HG03378 (cell line): ENCODE results near the gene PDE7B.

Experiments used
- ATAC-seq: cut with Tn5 transposase; IDR thresholded peaks from one replicate; pipeline ENCODE4 v1.9.1; 2021; ENCODE audit warnings: mild to moderate bottlenecking, moderate library complexity; ENCODE audit not compliant: unreplicated experiment

Gene PDE7B

DNA sequence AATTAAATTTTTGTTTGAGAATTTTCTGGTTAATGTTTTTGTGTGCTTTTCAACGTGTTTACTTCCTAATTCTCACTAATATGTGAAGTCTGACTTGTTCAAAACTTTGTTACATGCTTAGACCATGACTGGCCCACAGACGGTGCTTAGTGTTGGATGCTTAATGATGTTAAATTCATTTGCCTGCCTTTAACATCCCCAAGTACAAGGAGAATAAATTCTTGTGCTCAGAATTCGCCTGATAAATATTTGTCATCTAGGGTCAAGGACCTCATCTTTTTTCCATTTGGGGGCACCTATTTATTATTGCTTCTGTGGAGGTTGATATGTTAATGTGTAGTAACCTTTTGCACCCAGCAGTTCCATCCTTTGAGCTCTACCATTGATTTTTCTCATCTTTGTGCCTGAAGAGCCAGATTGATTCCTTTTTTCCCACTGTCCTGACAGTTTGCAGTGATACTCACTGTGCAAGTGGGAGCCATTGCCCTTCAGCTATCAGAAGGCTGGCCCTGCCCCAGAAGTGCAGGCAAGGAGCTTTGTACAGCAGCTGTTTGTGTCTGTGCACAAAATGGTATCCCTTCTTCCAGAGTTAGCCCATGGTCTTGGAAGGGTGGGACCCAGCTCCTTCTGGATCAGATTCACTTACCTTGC, 170.8 kb downstream of the PDE7B start:
- no peak for ATAC-seq

DNA sequence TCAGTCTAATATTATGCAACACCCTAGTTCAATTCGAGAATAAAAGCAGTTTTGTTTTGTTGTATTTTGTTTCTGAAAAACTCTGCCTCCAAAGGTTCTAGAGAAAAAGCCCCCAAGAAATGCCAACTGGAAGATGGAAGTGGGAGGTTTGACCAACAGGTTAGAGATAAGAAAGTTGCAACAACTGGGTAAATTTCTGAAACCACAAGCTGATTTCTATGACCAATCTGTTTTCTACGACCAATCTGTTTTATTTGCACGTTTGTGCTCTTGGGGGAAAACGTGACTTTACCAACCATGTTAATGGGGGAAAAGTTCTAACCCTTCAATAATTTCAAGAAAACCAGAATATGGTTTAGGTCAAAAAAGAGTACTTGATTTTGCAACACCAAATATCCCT, 173.2 kb downstream of the PDE7B start:
- ATAC-seq, result no peak

DNA sequence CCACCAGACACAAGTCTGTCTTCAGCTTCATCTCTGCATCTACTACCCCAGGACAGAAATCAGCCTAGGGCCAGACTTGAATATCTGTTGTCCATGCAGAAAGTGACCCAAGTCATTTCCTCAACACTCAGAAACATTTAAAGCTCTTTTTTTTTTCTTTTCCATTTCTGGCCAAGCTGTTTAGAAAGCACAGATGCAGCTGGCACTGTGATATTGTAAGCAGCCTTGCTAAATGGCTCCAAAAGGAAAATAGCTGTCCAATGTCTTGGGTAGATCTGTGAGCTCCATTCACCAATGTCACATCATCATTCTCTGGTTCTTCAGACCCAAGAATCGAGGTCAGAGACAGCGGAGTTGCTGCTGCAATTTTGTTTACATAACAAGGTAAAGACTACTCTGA, 174.2 kb downstream of the PDE7B start:
- ATAC-seq, result no peak

DNA sequence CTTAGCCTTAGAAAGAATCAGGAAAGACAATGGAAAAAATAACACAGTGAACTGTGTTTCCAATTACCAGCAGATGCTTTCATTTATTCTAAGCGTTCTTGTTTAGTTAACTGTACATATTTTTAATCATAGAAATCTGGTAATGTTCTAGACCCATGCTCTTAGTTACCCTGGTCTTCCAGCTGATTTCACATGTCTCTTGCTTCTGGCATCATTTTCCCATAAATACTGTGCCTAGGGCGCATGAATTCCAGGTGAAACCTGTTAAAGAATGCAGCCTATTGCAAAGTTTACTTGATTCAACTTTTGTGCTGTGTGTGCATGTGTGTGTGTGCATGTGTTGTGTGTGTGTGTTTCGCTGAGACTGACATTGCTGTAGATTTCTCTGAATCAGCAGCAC, 178.6 kb downstream of the PDE7B start:
- no peak for ATAC-seq

DNA sequence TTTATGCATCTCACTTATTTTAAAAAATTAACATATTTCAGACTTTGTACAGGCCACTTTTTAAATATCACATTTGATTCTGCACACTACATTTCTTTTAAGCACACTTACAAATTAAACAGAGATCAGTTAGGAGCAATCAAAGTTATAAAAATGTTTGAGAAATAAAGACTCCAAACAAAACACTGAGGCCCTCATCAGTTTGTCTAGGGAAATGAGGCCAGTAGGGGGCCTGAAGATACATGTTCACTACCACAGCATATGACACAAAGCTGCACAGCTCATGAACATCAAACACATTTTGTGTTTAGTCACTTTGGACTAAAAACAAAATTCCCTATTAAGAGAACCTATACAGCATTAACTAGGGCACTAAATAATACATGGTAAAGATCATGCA, 180.5 kb downstream of the PDE7B start:
- no peak for ATAC-seq

DNA sequence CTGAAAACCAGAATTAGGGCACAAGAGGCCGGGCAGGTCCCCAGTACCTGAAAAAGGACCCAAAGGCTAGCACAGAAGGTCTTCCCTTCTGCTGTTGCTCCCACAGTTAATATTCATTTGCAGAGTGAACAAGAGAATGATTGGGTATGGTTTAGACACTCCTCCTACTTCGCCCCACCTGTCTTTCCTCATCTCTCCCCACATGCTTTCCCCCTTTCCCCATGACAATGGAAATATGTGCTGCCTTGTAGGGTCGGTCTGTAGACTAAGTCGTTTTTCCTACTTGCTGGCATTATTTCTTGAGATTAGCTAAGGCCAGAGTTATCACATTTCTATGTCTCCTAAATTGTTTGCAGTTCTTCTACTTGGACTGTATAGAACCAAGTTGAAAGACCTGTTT, 181.9 kb downstream of the PDE7B start:
- ATAC-seq, result no peak

DNA sequence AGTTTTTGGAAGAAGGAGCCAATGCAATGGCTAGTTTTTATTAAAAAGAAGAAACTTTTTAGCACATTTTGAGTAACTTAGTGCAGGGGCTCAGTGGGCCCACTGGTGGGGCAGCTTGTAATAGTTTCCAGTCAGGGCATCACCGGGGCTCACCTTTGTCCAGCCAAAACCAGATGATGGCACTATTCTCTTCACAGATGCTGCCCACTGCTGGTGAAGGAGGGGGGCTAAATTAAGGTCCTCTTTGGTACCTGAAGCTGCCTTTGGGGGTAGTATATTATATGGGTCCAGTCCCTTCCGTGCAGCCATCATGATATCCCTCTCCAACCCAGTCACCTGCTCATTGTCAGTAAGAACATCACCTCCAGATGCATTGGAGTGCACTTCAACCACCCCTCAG, 182.9 kb downstream of the PDE7B start:
- ATAC-seq, result no peak

DNA sequence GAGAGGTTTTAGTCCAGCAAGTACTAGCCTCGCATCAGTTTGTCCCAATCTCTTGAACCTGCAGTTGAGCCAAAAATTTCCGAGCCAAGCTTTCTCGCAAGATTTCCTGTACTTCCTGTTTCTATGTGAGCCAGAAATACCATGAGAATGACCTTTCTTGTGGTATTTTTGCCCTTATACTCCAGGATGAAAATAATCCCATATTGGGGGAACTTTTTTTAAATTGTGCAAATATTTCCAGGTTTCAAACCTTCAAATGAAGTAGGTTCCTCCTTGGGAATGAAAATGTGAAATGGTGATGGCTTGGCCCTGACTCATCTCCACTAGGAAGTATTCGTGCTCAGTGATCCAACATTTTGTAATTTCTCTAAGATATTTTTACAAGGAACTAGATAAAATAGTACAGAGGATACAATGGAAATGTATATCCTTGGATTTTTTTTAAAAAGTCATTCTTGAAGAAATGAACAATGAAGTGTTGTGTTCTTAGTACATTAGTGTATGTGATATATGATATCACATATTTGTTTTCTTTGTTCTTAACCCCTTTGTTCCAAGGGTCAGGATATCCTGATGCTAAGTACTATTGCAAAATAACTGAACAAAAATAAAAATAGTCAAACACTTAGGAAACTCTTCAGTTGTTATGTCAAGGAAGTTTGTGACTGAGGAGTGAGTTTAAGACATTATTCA, 184.0 kb downstream of the PDE7B start:
- ATAC-seq, result no peak

DNA sequence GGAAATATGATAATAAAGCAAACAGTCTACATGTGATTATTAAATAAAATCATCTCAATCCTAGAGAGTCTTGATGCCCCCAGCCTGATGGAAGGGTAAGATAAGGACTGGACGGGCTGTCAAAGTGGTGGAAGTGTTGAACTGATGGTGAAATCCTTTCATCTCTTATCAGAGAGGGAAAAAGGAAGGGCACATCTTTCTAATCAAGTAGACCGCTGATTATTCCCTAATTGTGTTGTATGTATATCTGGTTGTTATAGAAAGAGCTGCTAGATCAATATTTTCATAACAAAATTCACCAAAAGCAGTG, 184.5 kb downstream of the PDE7B start:
- ATAC-seq, result no peak

DNA sequence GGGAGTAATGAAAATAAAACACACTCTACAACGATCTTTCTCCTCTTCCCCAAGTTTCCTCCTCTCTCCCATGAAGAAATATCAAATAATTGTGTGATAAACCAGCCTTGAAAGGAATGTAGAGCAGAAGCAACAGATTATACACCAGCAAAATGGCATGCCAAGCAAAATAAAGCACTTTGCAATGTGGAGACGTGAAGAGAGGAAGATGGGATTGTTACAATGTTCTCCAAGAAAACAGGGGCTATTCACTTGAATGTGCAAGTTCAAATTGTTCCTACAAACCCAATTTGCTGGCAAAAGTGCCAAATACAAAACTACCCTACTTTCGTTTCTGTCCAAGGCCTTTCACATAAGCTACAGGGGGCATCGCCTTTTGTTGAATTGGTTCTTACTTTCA, 185.1 kb downstream of the PDE7B start:
- ATAC-seq, result no peak

DNA sequence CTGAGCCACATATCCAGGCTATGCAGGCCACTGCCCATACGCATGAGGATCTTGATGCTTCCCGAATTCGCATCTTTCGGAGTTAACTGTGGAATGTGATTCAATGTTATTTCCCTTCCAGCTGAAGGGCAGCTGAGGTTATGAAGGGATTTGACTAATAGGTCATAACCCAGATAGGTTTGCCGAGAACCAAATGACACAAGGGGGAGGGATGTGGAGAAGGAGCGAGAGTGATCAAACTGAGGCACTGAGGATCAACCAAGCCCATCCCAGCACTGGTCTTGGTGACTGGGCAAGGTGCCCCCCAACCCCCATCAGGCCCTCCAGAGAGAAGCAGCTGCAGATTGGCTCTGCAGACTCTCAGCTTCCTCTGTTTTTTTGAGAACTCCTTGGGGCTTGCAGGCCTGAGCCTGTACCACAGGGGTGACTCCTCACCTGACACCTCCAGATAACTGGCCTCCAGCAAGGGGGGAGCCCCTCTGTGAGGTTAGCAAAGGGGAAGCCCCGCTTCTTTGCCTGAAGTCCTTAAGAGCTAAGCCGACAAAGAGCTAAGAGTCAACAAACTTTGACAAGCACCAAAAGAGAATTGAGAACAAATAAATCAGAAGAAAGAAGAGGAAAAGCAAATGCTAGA, 185.9 kb downstream of the PDE7B start:
- ATAC-seq, result no peak

DNA sequence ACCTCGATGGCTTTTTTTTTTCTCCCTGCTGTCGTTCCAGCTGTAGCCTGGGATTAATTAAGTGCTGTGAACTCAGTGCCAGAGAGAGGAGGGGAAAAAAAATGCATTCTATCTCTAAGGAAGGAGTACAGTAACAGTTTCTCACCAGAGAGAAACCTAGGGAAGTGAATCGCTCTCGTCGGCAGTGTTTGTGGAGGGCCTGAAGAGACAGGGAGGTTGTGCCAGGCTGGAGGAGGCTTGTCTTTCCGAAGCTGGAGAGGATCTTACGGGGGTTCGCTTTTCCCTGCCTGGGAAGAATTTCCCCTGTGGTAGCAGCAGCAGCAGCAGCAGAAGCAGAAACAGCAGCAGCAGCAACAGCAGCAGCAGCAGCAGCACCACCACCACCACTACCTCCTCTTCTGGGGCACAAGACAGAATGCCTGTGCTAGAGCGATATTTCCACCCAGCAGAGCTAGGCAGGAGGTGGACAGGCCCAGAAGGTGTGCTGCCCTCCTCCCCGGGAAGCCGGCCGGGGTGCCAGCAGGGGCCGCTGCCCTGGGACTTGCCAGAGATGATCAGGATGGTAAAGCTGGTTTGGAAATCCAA, 186.5 kb downstream of the PDE7B start:
- no peak for ATAC-seq

DNA sequence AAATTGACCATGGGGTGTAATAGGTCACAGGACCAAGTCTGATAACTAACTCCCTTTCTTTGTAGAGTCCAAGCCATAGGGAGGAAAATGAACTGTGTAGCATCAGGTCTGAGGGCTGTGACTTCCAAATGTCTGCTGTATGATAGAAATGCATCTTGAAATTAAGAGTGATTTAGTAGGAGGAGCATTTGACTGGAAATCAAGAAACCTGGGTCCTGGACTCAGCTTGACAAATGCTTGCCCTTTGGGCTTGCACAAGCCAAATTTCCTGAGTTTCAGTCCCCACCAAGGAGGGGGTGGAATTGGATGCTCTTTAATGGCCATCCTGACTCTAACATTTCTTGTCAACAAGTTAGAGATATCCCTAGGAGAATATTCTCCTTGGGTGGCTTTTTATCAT, 187.0 kb downstream of the PDE7B start:
- no peak for ATAC-seq

DNA sequence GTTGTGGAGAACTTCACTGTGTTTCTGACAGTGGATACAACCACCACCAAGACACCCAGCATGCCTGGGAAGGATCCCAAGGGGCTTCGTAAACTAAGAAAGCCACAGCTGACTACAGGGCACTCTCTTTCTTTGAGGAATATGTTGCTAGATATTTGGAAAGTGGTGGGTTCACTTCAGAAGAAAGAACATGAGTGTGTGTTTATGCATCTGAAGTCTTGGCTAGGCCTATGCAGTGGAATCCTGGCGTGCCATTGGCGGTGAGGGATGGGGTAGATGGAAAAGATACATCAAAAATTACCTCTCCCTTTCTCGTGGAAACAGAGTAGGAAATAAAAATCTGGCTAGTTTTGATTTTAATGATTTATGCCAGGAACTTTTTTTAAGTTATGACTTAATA, 187.7 kb downstream of the PDE7B start:
- no peak for ATAC-seq

DNA sequence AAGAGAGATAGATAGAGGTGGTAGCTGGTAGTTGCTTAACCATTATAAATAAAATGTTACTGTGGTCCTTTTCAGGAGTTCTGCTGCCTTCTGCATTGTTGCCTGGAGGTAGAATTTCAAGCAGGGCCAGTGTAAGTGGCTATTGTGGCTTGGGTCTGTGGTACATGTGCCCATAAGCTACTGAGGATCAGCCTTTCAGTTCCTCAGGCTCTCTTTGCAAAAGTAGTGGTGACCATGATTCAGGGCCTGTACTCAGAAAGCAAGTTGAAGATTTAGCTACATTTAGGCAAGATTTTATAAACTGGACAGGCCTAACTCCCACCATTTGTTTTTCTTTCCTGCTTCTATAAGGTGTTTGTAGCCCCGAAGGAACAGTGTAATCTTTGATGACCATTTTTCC, 199.0 kb downstream of the PDE7B start:
- ATAC-seq, result no peak

DNA sequence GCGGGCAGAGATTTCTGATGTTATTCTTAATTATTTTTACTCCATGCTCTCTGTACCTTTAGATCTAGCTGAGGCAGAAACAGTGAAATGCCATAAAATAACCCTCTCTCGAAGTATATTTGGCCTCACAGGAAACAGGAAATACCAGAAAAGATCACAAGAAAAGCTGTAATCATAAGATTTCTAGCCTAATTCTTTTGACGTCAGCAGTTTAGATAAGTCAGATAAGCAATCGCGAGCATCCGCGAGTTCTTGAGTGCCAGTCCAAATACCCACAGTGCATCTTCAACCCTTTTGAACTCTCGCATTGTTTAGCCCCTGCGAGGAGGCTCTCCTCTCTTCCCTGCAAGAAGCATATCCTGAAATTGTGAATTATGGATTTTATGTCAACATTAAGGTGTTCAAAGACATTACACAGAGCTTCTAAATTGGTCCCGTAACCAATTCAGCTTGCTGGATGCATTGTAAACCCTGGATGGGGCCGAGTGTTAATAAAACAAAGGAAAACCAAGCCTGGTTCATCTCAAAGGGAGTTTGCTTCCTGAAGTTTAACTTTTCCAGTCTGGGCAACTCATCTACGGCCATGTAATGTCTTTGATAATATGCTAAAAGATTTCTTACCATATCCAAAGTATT, 199.8 kb downstream of the PDE7B start:
- ATAC-seq, result no peak

DNA sequence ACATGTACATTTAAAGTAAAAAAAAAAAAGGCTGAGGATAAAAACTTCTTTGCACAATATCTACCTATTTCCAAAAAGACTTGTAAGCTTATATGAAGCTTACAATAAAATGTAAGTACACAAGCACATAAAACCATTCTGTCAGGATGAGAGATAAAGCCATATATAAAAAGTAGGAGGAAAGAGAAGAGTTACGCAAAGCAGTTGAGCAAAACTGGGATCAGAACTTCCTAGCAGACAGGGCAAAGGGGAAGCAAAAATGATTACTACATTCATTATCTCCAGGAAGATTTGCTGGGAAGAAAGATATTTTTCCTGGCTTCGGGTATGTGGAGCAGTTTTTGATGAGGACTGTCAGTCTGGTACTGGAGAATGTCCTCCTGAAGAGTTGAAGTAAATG, 200.5 kb downstream of the PDE7B start:
- no peak for ATAC-seq

DNA sequence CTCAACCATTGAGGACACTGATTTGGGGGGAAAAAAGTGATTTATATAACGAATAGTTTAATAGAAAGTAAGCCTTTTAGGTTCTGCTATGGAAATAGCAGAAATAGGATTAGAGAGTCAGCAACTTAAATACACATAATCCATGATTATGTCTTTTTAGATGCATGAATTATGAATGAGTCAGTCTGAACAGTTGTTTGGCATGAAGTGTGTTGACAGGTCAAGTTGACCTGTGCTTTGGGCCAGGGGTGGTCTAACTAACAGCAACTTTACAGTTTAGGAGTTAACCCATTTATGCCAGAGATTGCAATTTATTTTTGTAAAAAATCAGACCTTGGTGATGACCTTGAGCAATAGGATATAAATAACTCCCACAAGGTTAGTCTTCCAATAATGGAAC, 207.4 kb downstream of the PDE7B start:
- no peak for ATAC-seq

DNA sequence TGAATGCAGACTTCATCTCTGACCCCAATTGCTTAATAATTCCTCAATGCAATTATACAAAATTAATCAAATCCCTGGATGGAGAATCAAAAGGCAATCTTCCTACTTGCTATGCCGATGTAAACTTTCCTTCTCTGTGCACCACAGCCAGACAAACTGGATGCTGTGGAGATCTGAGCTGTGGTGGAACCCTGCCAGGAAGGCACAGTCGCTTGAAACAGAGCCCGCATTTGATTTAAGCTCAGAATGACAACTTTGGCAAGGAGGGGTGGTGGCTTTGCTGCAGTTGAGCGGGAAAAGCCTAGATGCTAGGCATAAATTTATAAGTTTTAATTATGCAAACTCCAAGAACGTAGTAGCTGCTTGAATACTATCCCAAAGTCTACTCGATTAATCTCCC, 207.8 kb downstream of the PDE7B start:
- ATAC-seq, result no peak

DNA sequence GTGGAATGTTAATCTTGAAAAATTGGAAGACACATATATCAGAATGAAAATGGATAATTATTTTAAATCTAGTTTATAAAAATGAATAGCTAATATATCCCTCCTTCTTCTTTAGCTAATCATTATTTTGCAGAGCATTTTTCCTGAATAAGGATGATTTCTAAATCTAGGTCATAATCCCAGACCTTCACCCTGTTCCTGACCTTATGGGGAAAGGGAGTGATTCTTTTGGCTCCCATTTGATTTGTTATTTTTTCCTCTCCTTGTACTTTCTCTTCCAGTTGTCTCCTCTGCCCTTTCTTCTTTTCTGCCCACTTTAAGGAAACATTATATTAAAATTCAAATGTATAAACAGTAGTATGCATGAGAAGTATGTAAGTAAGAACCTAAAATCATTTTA, 208.6 kb downstream of the PDE7B start:
- no peak for ATAC-seq

DNA sequence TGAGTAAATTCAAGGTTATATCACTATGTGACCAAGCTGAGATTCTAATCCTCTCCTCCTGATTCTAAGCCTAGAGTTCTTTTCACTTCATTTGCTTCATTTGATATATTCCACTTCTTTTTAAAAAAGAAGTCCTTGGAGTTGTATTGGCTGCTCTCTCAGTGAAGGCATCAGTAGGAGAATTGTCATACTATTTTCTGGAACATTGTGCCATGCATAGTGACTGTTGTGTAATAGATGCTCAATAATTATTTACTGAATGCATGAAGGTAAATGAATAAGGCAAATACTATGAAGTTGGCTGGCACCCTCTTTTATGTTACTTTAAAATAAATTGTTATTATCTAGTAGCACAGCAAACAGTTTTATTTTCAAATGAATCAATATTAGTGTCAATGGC, 209.3 kb downstream of the PDE7B start:
- ATAC-seq, result no peak

DNA sequence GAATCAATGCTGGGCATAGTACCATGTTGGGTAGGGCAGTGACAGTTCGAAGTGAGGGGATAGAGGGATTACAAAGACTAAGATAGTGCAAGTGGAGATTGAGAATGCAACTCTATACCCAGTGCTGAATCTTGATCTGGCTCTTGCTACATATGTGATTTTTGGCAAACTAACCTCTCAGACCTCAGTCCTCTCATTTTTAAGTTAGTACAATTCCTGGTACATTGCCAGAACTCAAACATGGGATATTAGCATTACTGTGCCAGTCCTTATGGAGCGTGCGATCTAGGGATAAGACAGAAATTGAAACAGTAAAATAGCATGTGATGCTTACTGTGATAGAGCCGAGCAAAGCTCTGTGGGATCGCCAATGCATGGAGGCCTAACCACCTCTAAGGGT, 210.2 kb downstream of the PDE7B start:
- ATAC-seq, result no peak
